Measurements from ENCODE around the gene SERINC1. TPM values are rescaled to one million over a fixed set of nuclear protein-coding genes. Genes with fewer than 3 reads are reported as not detected.

The SERINC1 gene
- total and polyA plus RNA-seq, 2 of the 4 experiments (the other 2 are of a cell fraction) = 79.8 to 123 TPM

- H4K8ac ChIP-seq (ENCODE audit: low read depth in 2 of 2, low read length in 2 of 2) = no peak overlapping the region
- H4K20me1 ChIP-seq (ENCODE audit: insufficient read depth, low read length) = no peaks in the 10 kb centered on the region
- no peak overlapping the region for H3K4me3 ChIP-seq (ENCODE audit: insufficient read depth, low read depth, low read length)
- in situ Hi-C loops (cut with MboI; ENCODE audit: low sequenced_read_pairs) (no loop called here), dilution Hi-C loops (cut with HindIII; ENCODE audit: low sequenced_read_pairs, unreplicated experiment) (no loop called here), intact Hi-C loops (cut with micrococcal nuclease) (no loop called here)
- peak; percentile 50 for DNase-seq
- H3K36me3 ChIP-seq (ENCODE audit: control insufficient read depth, insufficient read depth, low read length) = peaks cover 6% of the 10 kb centered on the region
- H2AK9ac ChIP-seq (replicated peaks; ENCODE audit: low read depth, low read length, poor library complexity) = no peak overlapping the region
- ATAC-seq (ENCODE audit: low read depth) = peak; percentile 60
- H3K4me1 ChIP-seq (ENCODE audit: control insufficient read depth, insufficient read depth, low read length) = 0 out of 2 replicates have a peak, but pooled peaks cover 2% of the 10 kb centered on the region
- H4K91ac ChIP-seq (ENCODE audit: insufficient read depth, low read depth, low read length) = no peak overlapping the region
- no peak overlapping the region for H3K4me2 ChIP-seq (ENCODE audit: low read depth, low read length)
- no peak overlapping the region for H2BK120ac ChIP-seq (ENCODE audit: low read depth, low read length)
- no peak overlapping the region for H2BK5ac ChIP-seq (ENCODE audit: low read depth, low read length, poor library complexity, severe bottlenecking)
- WGBS, 2 experiments (ENCODE audit: extremely low coverage in 2 of 2, insufficient read length in 1 of 2) = no CpG with 5 or more reads among the region's 3 CpGs
- H3K27me3 ChIP-seq (ENCODE audit: control insufficient read depth, insufficient read depth, low read length) = no peaks in the 10 kb centered on the region
- TF ChIP-seq CEBPB (IDR thresholded peaks at IDR 0.05; ENCODE audit: low read depth, low read length) = no peak
- no peak for TF ChIP-seq POLR2A (IDR thresholded peaks at IDR 0.05; ENCODE audit: low read depth, low read length)
- TF ChIP-seq CHD1 (IDR thresholded peaks at IDR 0.05; ENCODE audit: low read depth, low read length) = no peak
- no peaks in the 10 kb centered on the region for H3K9me1 ChIP-seq (ENCODE audit: insufficient read depth, low read length)
- peaks cover 5 to 8% of the 10 kb centered on the region in 2 experiments for H3K79me1 ChIP-seq (ENCODE audit: low read depth in 1 of 2, low read length in 2 of 2)
- no peak overlapping the region for H3K14ac ChIP-seq (replicated peaks; ENCODE audit: low read depth, low read length)
- H2AFZ ChIP-seq (replicated peaks; ENCODE audit: low read length, poor library complexity) = no peak overlapping the region
- no TSS peak for BruUV-seq (replicated peaks)
- H2AK5ac ChIP-seq (ENCODE audit: low read depth, low read length) = no peak overlapping the region
- H3K18ac ChIP-seq (ENCODE audit: low read depth, low read length) = no peak overlapping the region
- H3K9ac ChIP-seq (ENCODE audit: low read depth, low read length) = no peak overlapping the region
- H2BK15ac ChIP-seq (ENCODE audit: low read depth, low read length) = no peak overlapping the region
- no peak overlapping the region for H3K23ac ChIP-seq (ENCODE audit: low read depth, low read length)
- no peak overlapping the region for H4K5ac ChIP-seq (ENCODE audit: low read depth, low read length)
- no peaks in the 10 kb centered on the region for H3K9me3 ChIP-seq (ENCODE audit: control insufficient read depth, insufficient read depth, low read length)
- H3K4ac ChIP-seq (ENCODE audit: low read depth, low read length) = no peak overlapping the region
- H3K27ac ChIP-seq (ENCODE audit: insufficient read depth, low read length) = no peak overlapping the region
- no peak overlapping the region for H3K56ac ChIP-seq (ENCODE audit: extremely low read depth, insufficient read depth, low read length)
- POLR2A ChIA-PET (ENCODE audit: unreplicated experiment) = no interaction called here
- no peak overlapping the region for H2BK20ac ChIP-seq (ENCODE audit: low read depth, low read length)
- CTCF ChIA-PET = interaction anchor here (0.6 to 1.3 kb wide), 2 partner anchors 20 to 1019 kb away, joined by 3 to 4 read pairs; no protein-coding TSS in a partner anchor
Observed at GRCh38 chr6:122432816-122433215, 38.8 kb downstream of the SERINC1 start.
